ENCODE measurements around the gene CFAP45.

CFAP45 gene

DNA sequence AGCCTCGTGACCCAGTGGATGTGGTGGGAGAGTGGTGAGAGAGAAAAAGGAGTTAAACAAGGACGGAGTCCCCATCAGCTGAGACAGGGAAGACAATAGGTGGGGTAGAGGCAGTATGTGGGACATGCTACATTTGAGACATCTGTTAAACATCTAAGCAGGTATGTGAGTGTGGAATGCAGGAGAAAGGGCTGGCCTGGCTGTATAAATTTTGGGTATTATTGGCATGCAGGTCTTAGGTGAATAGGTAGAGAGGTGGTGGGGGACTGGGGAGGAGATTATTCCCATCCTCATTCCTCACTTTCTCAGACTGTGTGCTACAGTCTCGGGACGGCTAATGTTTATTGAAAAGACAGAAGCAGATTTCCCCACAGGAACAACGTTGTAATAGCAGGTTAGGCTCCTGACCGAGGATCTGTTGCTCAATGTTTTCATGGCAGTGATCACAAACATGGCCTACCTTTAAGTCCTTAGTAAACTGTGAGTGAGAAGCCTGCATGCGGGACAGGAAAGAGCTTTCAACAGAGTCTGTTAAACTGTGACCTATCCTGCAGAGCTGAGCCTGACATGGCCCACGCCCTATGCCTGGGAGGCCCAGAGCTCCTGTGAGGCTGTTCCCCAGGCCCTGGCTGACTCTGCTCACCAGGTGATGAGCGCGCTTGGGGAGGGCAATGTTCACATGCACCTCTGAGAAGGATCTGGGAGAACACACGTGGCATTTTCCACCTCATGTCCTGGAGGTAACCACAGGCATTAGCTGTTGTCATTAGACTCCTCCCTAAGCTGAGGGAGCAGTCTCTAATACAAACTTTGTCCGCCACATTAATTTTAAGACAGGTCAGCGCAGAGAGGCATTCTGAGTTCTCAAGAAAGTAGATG, 54.0 kb downstream of the CFAP45 start:
- DNase-seq: no peak

DNA sequence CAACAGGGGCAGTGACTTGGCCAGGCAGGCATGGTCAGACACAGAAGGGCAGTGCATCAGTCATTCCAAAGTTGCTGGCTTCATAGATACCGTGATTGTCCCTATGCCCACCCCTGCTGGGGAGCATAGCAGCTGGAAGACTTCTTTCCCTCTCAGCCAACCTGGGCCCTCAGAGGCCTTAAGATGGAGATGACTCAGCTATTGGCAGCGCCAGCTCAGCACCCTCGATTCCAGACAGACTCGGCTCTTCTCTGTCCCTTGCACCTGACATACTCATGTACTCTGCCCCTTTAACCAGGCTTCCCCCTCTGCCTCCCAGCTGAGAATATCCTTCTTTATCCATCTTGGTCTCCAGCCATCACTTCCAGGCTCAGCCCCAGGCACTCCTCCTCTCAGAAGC, 56.5 kb downstream of the CFAP45 start:
- no peak for DNase-seq

DNA sequence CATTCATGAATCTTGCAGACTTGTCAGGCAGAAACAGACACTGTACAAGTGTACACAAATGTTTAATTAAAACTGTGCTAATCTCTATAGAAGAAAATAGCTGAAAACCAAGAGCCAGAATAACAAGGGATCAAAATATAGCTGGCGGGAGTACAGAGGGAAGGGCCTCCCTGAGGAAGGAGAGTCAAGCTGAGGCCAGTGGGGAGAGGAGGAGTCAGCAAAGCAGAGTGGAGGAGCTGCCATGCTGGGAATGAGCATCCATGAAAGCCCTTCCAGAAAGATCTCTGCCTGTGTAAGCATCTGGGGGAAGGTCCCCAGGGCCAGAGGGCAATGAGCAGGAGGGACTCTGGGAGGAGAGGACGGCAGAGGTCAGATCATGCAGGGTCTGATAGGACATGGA, 58.2 kb downstream of the CFAP45 start:
- DNase-seq: no peak

DNA sequence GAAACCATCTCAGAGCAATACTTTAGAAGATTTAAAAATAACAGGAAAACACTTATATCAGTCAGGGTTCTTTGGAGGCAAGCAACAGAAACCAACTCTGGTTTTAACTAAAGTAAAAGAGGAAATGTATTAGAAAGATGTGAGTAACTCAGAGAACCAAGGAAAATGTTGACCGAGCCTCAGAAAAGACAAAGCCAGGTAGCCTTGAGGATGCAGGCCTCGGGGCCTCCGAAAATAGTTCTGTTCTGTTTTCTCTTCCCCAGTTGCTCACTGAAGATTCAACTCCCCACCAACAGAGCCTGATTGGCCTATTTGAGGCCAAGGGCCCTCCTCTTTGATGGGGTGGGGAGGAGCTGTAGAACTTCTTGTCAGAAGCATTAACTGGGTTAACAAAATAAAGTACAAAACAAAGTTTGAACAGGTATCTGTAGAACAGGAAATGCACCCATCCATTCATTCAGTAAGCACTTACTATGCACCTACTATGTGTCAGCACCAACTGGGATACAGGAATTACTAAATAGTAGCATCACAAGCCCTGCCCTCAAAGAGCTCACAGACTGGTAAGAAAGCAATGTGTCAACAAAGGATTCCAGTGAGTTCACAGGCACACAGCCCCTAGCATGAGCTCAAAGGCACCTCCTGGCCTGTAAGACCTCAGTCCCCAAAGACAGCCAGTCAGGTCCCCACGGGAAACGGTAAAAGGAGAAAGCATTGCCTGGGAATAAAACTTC, 60.7 kb downstream of the CFAP45 start:
- no peak for DNase-seq

DNA sequence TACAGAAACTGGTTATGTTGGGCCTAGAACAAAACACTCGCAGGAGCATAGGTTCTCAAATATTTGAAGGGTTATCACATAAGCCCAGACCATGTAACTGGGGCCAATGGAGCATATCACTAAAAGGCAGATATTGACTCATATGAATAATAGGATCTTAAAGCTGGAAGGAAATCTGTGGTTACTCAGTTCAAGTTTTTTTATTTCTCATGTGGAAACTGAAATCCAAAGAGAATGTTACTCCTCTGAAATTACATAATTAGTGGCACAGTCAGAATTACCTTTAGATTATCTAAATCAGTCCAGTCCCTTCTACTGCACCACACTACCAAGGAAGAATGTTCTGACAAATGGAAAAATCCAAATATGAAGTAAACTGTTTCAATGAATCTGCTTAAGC, 61.2 kb downstream of the CFAP45 start:
- DNase-seq: no peak

DNA sequence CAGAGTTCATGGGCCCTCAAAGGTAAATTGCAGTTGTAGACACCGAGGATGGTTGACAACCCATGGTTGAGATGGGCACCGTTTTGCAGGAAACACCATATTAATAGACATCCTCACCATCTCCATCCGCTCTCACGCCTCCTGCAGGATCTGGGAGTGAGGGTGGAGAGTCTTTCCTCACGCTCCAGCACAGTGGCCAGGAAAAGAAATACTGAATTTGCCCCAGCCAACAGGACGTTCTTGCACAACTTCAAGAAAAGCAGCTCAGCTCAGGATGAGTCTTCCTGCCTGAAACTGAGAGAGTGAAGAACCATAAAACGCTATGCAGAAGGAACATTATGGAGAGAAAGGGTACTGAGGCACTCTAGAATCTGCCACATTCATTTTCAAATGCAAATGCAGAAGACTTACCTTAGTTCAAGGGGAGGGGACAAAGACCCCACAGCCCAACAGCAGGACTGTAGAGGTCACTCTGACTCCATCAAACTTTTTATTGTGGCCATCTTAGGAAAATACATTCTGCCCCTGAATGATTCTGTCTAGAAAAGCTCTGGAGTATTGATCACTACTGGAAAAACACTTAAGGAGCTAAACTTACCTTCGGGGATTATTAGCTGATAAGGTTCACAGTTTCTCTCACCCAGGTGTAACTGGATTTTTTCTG, 64.0 kb downstream of the CFAP45 start:
- DNase-seq: no peak

DNA sequence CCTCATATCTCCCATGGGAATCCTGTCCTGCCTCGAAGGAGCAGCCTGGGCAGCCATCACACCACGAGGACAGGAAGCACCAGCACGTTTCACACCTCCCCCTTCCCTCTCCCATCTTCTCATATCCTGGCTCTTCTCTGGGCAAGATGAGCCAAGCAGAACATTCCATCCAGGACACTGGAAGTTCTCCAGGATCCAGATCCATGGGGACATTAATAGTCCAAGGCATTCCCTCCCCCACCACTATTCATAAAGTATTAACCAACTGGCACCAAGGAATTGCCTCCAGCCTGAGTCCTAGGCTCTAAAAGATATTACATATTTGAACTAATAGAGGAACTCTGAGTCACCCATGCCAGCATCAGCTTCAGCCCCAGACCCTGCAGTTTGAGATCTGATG, 64.6 kb downstream of the CFAP45 start:
- DNase-seq: no peak

DNA sequence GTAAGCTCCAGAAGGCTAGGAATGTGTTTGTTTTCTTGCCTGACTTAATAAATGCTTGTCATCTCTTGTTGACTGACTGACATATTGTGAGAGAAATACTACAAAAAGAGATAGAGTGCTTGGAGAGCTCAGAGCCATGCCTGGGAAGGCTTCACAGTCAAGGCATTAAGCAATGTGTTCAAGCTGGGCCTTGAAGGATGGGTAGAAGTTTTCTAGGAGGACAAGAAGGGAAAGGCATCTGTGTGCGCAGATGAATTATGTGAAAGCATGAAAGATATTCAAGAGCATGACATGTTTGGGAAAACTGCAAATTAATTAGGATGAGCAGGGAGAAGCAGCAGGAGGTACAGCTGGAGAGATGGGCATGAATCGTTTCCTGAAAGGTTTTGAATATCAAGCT, 67.7 kb downstream of the CFAP45 start:
- no peak for DNase-seq

DNA sequence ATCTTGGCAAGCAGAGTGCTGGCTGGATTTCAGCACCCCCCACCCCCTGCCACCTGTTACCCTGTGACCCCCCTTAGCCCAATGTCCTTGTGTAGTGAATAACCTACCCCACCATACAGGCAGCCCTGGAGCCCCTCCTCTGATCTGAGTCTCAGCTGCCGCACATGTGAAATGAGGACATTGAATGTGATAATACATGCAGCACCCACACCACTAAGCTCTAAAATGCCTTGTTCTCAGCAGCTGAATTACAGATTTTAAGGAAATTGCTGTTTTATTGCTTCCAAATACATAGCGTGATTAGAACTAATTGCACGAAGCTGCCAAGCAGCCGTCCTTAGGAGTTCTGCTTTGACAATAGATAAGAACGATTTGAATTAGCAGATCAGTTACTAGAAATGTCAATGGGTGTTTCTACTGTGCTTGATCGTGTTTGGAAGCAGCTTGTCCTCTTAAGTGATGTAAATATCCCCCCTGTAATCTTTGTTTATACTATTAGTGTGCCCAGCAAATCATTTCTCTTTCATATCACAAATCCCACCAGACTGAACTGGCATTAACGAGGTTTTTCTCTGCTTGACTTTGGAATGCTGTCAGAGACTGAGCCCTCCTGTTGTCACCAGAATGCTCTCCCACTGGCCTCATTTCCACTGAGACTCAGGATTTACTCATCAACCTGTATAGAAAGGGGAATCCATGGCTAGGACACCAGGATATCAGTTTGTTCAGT, 68.4 kb downstream of the CFAP45 start:
- no peak for DNase-seq

DNA sequence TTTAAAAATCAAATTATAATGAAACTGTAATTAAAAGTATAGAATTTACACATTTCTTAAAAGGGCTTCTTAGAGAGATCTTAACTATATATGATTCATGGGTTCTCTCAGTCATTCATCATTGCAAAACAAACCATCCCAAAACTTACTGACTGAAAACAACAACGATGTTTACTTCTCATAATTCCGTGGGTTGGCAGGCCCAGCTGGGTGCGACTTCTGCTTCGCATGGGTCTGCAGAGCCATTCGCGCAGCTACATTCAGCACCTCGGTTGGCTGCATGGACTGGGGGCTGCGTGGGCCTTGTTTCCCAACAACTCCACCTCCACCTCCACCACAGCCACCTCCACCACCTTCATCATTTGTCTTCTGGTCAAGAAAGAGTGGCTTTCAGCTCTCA, 69.2 kb downstream of the CFAP45 start:
- DNase-seq: no peak

DNA sequence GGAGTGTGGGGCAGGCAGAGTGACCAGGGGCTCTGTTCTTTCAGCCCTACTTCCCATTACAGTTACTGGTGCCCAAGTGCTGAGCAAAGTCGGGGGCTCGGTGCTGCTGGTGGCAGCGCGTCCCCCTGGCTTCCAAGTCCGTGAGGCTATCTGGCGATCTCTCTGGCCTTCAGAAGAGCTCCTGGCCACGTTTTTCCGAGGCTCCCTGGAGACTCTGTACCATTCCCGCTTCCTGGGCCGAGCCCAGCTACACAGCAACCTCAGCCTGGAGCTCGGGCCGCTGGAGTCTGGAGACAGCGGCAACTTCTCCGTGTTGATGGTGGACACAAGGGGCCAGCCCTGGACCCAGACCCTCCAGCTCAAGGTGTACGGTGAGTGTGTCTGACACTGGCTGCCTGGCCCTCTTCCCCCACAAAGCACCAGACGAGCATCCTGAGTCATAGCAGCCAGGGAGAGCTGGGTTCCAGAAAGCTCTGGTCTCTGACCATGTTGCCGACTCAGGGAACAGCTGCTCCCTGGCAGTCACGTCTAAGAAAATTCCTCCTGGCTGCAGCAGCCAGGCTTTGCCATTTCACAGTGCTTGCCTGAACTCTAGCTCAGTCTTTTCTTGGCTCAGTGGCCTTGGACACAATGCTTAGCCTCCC, 70.0 kb downstream of the CFAP45 start:
- DNase-seq: no peak

DNA sequence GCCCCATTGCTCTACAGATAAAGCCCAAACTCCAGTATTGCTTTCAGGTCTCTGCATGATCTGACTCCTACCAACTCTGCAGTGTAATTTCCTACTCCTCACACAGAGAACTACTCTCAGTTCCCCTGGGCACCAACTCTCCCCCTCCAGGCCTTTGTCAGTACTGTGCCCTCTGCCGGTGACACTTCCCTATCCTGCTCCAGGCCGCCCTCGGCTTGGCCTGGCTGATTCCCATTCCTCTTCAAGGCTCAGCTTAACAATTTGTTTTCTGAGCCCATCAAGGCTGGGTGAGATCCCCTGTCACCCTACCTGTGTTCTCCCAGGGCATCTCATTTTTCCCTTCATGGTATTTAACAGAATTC, 70.7 kb downstream of the CFAP45 start:
- peak; percentile 90 for DNase-seq

DNA sequence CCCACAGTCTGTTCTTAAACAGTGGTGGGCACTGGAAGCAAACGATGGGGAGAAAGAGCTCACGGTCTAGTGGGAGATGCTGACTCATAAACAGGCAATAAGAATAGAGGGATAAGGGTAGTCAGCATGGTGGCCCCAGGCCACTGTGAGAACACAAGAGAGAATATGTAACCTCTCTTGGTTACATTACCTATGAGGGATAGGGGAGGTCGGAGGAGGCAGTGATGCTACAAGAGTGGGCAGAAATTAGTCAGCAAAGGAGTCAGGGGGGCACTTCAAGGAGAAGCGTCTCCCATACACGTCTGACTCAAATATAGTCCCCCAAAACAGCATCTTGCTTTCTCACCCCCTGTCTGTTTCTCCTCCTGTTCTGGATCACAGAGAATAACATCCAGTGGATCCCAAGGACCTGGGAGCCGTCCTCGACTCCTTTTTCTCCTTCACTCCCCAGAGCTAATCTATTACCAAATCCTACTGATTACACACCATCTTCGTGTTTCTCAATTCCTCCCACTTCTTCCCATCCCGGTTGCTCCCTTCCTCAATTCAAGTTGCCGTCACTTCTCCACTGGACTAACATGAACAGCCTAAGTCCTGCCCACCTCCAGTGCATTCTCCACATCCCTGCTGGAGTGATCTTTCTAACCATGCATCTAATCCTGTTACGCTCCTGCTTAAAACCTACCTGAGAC, 71.2 kb downstream of the CFAP45 start:
- peak; percentile 74 for DNase-seq

DNA sequence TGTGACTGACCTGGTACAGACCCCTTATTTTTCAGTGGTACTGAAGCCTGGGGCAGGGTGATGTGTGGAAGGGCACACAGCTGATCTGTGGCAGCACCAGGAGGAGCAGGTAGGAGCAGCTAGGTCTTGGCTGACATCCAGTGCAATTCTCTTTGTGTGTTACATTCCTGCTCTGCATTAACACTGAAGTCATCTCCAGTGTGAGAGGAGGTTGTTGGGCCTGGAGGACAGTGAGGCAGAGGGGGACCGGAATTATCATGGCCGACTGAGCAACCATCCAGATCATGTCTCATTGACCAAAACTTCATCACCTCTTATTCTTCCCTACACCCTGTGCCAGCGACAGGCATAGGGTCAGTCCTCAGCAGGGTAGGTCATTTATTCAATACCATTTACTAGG, 71.8 kb downstream of the CFAP45 start:
- no peak for DNase-seq

DNA sequence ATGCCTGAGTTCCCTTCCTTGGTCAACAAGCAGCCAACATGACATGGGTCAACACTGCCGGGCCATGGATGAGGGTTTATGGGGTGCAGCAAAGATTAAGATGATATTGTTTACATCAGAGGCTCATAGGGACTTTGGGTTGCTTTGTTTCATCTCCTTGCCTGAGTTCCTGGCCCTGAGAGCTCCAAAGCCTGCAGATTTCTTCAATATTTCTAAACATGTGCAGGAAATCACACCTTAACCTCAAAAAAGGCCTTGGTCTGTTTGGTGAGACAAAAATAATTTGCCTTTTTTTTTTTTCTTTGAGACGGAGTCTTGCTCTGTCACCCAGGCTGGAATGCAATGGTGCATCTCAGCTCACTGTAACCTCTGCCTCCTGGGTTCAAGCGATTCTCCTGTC, 72.4 kb downstream of the CFAP45 start:
- no peak for DNase-seq

DNA sequence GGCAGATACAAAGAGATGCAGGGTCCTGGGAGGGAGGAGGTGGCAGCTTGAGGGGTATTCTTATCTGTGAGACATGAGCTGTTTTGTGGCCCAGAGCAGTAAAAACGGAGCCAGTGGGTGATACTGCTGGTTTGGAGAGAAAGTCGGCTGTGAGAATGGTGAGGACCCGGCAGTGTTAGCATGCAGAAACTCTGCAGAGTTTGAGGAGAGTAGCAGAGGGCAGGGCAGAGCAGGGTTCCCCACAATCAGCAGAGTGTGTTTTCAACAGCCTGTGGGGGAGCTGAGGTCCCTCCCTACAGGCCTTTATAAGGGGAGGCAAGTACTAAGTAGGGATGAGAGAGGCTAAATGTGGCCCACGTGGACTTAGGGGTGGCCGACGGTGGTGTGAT, 72.9 kb downstream of the CFAP45 start:
- DNase-seq: no peak

DNA sequence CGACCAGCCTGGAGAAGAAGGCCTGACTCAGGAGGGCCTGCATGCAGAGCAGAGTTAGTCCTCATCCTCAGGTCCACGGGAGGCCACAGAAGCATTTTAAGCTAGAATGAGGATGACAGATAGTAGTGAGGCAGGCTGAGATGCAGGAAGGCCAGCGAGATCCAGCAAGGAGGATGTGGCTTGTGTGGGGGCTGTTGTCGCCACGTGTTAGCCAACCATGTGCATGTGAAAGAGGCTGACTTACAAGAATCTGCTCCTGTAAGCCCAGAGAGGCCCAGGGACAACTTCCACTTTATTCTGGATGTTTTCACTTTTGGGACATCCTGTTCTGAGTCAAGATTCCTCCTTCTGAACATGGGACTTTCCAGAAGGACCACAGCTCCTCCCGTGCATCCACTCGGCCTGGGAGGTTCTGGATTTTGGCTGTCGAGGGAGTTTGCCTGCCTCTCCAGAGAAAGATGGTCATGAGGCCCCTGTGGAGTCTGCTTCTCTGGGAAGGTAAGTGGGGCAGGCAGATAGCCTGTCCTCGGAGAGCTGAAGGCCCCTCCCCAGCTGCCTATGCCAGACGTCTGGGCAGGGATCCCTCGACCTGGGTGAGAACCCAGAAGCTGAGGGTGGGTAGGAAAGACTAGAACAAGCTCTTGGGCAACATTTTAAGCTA, 73.4 kb downstream of the CFAP45 start, which contains the start of gene SLAMF8:
SLAMF8 (plus strand) TSS at position 433 of the 661 bp plus-strand sequence; CDS start at position 459, 26 bp downstream.
- DNase-seq: peak; percentile 85

DNA sequence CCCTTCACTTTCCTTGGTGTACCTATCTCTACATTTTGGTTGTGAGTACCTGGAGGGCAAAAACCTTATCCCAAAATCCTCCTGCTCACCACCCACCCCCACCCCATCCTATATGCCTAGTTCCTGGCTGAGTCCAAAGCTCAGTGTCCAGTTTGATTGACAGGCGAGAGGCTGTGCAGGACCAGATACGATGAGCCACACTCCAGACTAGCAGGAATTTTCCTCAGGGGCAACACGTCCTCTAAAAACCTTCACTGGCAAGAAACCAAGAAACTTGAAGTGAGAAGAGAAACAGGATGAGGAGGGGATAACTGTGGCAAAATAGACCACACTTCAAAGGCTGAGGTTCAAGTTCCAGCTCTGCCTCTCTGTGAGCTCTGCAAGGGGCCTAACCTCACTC, 74.4 kb downstream of the CFAP45 start:
- peak; percentile 7 for DNase-seq

DNA sequence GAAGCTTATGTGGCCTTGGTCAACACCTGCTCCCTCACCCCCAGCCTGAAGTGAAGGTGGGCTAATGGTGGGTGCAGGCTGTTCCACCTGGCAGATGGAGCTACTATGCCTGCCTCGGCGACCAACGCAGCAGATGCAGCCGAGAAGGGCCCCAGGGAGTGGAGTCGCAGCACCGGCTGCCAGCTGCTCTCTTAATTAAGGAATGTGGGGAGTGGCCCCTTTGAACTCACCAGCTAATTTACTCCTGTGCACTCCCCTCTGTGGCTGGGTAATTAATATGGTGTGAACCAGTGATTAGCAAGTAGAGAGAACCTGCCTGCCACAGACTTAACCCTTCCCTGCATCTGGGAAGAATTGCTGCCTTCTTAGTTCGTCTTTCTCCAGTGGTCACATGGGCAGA, 76.6 kb downstream of the CFAP45 start:
- DNase-seq: no peak

All from MV-4-11 (cell line).